Measurements from ENCODE around the gene CDC42BPA. TPM values are rescaled to one million over a fixed set of nuclear protein-coding genes. Genes with fewer than 3 reads are reported as not detected.
"Not testable (repeated sequence)": the region's sequence is repeated elsewhere in the genome, so short reads cannot be mapped to it uniquely, and the experiment has no call there.

CDC42BPA gene
- 9.0 and 10.0 TPM in 2 replicates for polyA plus RNA-seq (2014; cell fraction: cytosol; rRNA removed)
- 5.7 and 6.5 TPM in 2 replicates for polyA plus RNA-seq (2014; cell fraction: nucleus; rRNA removed)

GRCh38 chr1:227318016-227318852 is at the start of gene CDC42BPA:
CDC42BPA (minus strand) TSS chr1:227318492; CDS start chr1:227317182, 1,310 bp downstream.
- peak; percentile 84 for DNase-seq (ENCODE audit: low spot score)

GRCh38 chr1:227368009-227368408 is 49.7 kb upstream of the CDC42BPA start:
- DNase-seq (ENCODE audit: low spot score), result no peak

GRCh38 chr1:227365473-227366431 is 47.5 kb upstream of the CDC42BPA start:
- DNase-seq (ENCODE audit: low spot score), result no peak

- no peak for DNase-seq (ENCODE audit: low spot score)
Measured at GRCh38 chr1:227364657-227365056, 46.4 kb upstream of the CDC42BPA start.

- DNase-seq (ENCODE audit: low spot score), result no peak
Measured at GRCh38 chr1:227363825-227364224, 45.5 kb upstream of the CDC42BPA start.

GRCh38 chr1:227362039-227362438 is 43.7 kb upstream of the CDC42BPA start:
- DNase-seq (ENCODE audit: low spot score), result no peak

- DNase-seq (ENCODE audit: low spot score), result no peak
Measured at GRCh38 chr1:227357927-227358302, 39.6 kb upstream of the CDC42BPA start.

- peak; percentile 5 for DNase-seq (ENCODE audit: low spot score)
Measured at GRCh38 chr1:227357171-227357926, 39.1 kb upstream of the CDC42BPA start.

- DNase-seq (ENCODE audit: low spot score), result no peak
Measured at GRCh38 chr1:227356620-227357146, 38.4 kb upstream of the CDC42BPA start.

- DNase-seq (ENCODE audit: low spot score), result no peak
Measured at GRCh38 chr1:227355542-227356245, 37.4 kb upstream of the CDC42BPA start.

GRCh38 chr1:227353186-227353585 is 34.9 kb upstream of the CDC42BPA start:
- DNase-seq (ENCODE audit: low spot score), result no peak

- not testable (repeated sequence) for DNase-seq (ENCODE audit: low spot score)
Measured at GRCh38 chr1:227352164-227352563, 33.9 kb upstream of the CDC42BPA start.

GRCh38 chr1:227351443-227351842 is 33.2 kb upstream of the CDC42BPA start:
- DNase-seq (ENCODE audit: low spot score), result no peak

- no peak for DNase-seq (ENCODE audit: low spot score)
Measured at GRCh38 chr1:227349967-227350366, 31.7 kb upstream of the CDC42BPA start.

- no peak for DNase-seq (ENCODE audit: low spot score)
Measured at GRCh38 chr1:227343727-227344551, 25.6 kb upstream of the CDC42BPA start.

GRCh38 chr1:227343206-227343605 is 24.9 kb upstream of the CDC42BPA start:
- no peak for DNase-seq (ENCODE audit: low spot score)

GRCh38 chr1:227342075-227342829 is 24.0 kb upstream of the CDC42BPA start:
- no peak for DNase-seq (ENCODE audit: low spot score)

GRCh38 chr1:227336136-227336535 is 17.8 kb upstream of the CDC42BPA start:
- not testable (repeated sequence) for DNase-seq (ENCODE audit: low spot score)
